CD4-positive, alpha-beta memory T cell (primary cell): Measurements from ENCODE around the gene COLQ. TPM values are rescaled to one million over a fixed set of nuclear protein-coding genes. Genes with fewer than 3 reads are reported as not detected.

Experiments
- CTCF ChIA-PET: fragments of 350-600 bp; sonication (Branson Sonifier 250); formaldehyde crosslinking; loops from one replicate; lab custom pipeline; 2021; ENCODE audit warnings: inconsistent platforms; ENCODE audit not compliant: partially characterized antibody; lab: Charles Lee
- POLR2A ChIA-PET: fragments of 350-600 bp; sonication (Branson Sonifier 250); formaldehyde crosslinking; loops from one replicate; lab custom pipeline; 2021; ENCODE audit not compliant: partially characterized antibody; lab: Charles Lee
- DNase-seq, 5 donors: peaks; one replicate each; pipeline versions ENCODE4 v3.0.0 to v3.0.0-alpha.2; 2020 to 2022; ENCODE audit warnings: mixed read lengths in 1 of 5
- H3K27ac ChIP-seq: one replicate; pipeline ENCODE4 v1.7.0; 2013; ENCODE audit warnings: low read depth, low read length
- H3K27me3 ChIP-seq: 2 replicates; pipeline ENCODE4 v1.7.0; 2013; ENCODE audit warnings: mild to moderate bottlenecking, low read length, moderate library complexity; ENCODE audit not compliant: insufficient read depth
- H3K36me3 ChIP-seq: 2 replicates; pipeline ENCODE4 v1.7.0; 2013; ENCODE audit warnings: mild to moderate bottlenecking, low read length, moderate library complexity; ENCODE audit not compliant: insufficient read depth
- H3K4me1 ChIP-seq: 2 replicates; pipeline ENCODE4 v1.7.0; 2013; ENCODE audit warnings: mild to moderate bottlenecking, low read length, moderate library complexity; ENCODE audit not compliant: insufficient read depth
- H3K4me3 ChIP-seq, 2 donors: one replicate each; pipeline ENCODE4 v1.7.0; 2013; ENCODE audit warnings: low read length in 2 of 2, mild to moderate bottlenecking in 1 of 2
- H3K9me3 ChIP-seq, 2 donors: one replicate each; pipeline ENCODE4 v1.7.0; 2013; ENCODE audit warnings: low read length in 2 of 2, control low read depth in 1 of 2; ENCODE audit not compliant: control insufficient read depth in 1 of 2
- H3K27ac Mint-ChIP-seq, 7 donors: one replicate each; pipeline ENCODE4 v1.8.0; 2020 to 2021; ENCODE audit warnings: mixed read lengths in 7 of 7, mild to moderate bottlenecking in 6 of 7, inconsistent platforms in 3 of 7, moderate library complexity in 3 of 7
- H3K27me3 Mint-ChIP-seq, 2 donors: one replicate each; pipeline ENCODE4 v1.8.0; 2020 to 2021; ENCODE audit warnings: mixed read lengths in 2 of 2
- H3K36me3 Mint-ChIP-seq, 2 donors: one replicate each; pipeline ENCODE4 v1.8.0; 2020 to 2021; ENCODE audit warnings: mixed read lengths in 2 of 2, inconsistent platforms in 1 of 2, mild to moderate bottlenecking in 1 of 2
- H3K4me1 Mint-ChIP-seq, 4 donors: one replicate each; pipeline ENCODE4 v1.8.0; 2020 to 2021; ENCODE audit warnings: mixed read lengths in 4 of 4, mild to moderate bottlenecking in 1 of 4
- H3K4me3 Mint-ChIP-seq, 8 donors: one replicate each; pipeline ENCODE4 v1.8.0; 2020 to 2021; ENCODE audit warnings: mixed read lengths in 8 of 8, mild to moderate bottlenecking in 7 of 8, moderate library complexity in 6 of 8, inconsistent platforms in 3 of 8
- H3K9me3 Mint-ChIP-seq, 8 donors: one replicate each; pipeline ENCODE4 v1.8.0; 2020 to 2021; ENCODE audit warnings: mixed read lengths in 8 of 8, mild to moderate bottlenecking in 5 of 8, inconsistent platforms in 3 of 8, moderate library complexity in 1 of 8
- intact Hi-C: fragments of 100-400 bp; cut with micrococcal nuclease; formaldehyde crosslinking; loops from one replicate; pipeline ENCODE4 v1.15.1; 2023
- polyA plus RNA-seq, 2 donors: library from polyadenylated mRNA; unstranded; fragments of 300-500 nt; fragmentation: Illumina TruSeq; gene quantifications; one replicate each; pipeline ENCODE4 v1.2.3, GENCODE V29; 2021
- total RNA-seq, 2 experiments: library from RNA; stranded (reverse); gene quantifications; one replicate each; pipeline ENCODE4 v1.2.3, GENCODE V29; 2021

The COLQ gene
- total and polyA plus RNA-seq, 4 experiments from 2014 or later = 2.8 to 9.7 (median 6.2) TPM

DNA sequence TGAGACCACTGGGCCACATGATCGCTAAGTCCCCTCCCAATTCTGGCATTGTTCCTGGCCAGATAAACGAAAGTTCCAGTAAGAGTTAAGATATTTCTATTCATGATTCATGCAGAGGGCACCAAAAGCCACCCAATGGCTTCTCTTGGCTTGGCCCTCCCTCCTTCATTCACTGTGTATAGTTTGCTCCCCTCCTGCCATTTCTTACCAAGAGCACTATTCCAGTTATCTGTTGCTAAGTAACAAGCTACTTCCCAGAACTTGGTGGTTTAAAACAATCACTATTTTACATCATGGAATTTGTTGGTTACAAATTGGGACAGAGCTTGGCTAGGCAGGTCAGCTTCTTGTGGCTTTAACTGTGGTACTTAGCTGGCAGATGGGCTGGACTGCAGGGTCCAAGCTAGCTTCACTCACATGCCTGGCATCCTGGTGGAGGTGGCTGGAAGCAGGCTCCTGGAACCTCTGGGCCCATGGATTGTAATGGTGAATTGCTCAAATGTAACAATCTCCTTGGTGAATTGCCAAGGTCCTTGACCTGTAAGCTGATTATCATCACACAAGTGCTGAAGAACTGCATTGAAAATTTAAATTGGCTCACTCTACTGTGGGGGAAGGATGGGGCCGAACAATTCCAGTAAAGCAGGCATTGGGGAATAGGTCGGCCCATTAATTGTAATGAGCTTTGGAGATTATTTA lies 77.5 kb downstream of the COLQ start:
- CTCF ChIA-PET = interaction anchor here (0.6 to 1.4 kb wide), 4 partner anchors 10 to 113 kb away, joined by 3 to 5 read pairs (median 3); no protein-coding TSS in a partner anchor
- POLR2A ChIA-PET = interaction anchor here (0.9 to 2.2 kb wide), 2 partner anchors 17 to 158 kb away, joined by 4 to 6 read pairs; partner anchors contain the start of genes EAF1 and METTL6

DNA sequence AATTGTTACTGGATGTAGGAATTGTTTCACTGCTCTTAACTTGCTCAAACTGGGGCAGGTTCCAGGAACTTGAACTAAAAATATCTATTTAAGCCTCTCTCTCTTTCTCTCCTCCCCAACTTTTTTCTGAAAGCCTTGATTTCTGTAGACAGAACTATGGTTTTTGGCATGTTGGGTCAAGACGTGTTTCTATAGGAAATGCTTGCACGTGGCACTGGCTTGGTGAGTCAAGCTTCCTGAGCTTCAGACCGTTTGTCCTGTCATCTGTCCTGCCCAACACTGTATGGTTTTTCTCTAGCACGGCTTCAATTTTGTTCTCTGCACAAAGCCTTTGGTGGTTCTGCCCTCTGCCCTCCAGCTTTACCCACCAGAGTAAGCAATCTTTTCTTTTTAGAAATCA lies 80.6 kb downstream of the COLQ start:
- peaks cover 69 to 80% of the 10 kb centered on the region in 2 donors for H3K36me3 Mint-ChIP-seq
- H3K4me1 Mint-ChIP-seq = peaks cover 8 to 19% (median 15%) of the 10 kb centered on the region in 4 donors
- intact Hi-C loops = no loop called here
- Histone ChIP-seq H3K36me3 (peaks cover 46% of the 10 kb centered on the region), H3K9me3 (no peaks in the 10 kb centered on the region), H3K27ac (no peak overlapping the region), H3K4me1 (no peaks in the 10 kb centered on the region), H3K4me3 (no peak overlapping the region), H3K27me3 (no peaks in the 10 kb centered on the region)
- no peak for DNase-seq
- H3K27ac Mint-ChIP-seq = peak overlapping the region in 6 of 7 donors; percentile 30 to 83 (median 72)
- ChIA-PET POLR2A (no interaction called here), CTCF (interaction anchor here (1.0 kb wide), 1 partner anchor 238 kb away, joined by 3 read pairs; no protein-coding TSS in a partner anchor)
- no peak overlapping the region for H3K4me3 Mint-ChIP-seq
- H3K9me3 Mint-ChIP-seq = no peaks in the 10 kb centered on the region
- H3K27me3 Mint-ChIP-seq = no peaks in the 10 kb centered on the region

More for the DNA sequence above, 77.5 kb downstream of the COLQ start:
- H3K9me3 ChIP-seq = no peaks in the 10 kb centered on the region
- DNase-seq = no peak
- H3K36me3 ChIP-seq = peaks cover 27% of the 10 kb centered on the region
- Mint-ChIP-seq H3K4me1 (peaks cover 7 to 19% (median 14%) of the 10 kb centered on the region in 4 donors), H3K27ac (peak overlapping the region in 2 of 7 donors; percentile 9 to 18), H3K4me3 (no peak overlapping the region), H3K36me3 (peaks cover 47 to 59% of the 10 kb centered on the region in 2 donors), H3K9me3 (no peaks in the 10 kb centered on the region), H3K27me3 (no peaks in the 10 kb centered on the region)
- no peaks in the 10 kb centered on the region for H3K4me1 ChIP-seq
- H3K27ac ChIP-seq = no peak overlapping the region
- no peaks in the 10 kb centered on the region for H3K27me3 ChIP-seq
- H3K4me3 ChIP-seq = no peak overlapping the region
- intact Hi-C loops = no loop called here

DNA sequence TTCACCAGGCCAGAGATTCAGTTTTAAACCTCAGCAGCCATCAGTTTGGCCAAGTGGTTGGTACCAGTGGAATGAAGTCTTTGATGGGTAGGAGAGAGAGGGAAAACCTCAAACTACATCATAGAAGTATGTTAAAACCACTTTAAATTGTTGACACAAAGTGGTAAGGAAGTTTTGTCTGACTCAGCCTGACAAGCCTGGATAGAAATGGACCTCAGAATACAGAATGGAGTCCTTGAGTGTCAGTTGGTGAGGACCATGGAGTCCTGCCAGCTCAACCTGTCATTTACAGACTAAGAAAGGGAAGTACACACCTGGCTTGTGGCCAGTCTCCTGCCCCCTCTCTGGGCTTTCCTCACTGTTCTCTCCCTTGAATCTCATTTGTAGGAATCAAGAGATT lies 82.0 kb downstream of the COLQ start:
- Mint-ChIP-seq H3K9me3 (no peaks in the 10 kb centered on the region), H3K4me1 (peaks cover 10 to 19% (median 15%) of the 10 kb centered on the region in 4 donors), H3K27ac (peak overlapping the region in 3 of 7 donors; percentile 17 to 88 (median 48)), H3K36me3 (peaks cover 71 to 84% of the 10 kb centered on the region in 2 donors), H3K27me3 (no peaks in the 10 kb centered on the region), H3K4me3 (no peak overlapping the region)
- H3K36me3 ChIP-seq = peaks cover 60% of the 10 kb centered on the region
- no peak overlapping the region for H3K4me3 ChIP-seq
- ChIA-PET CTCF (no interaction called here), POLR2A (no interaction called here)
- H3K27me3 ChIP-seq = no peaks in the 10 kb centered on the region
- DNase-seq = no peak
- no peak overlapping the region for H3K27ac ChIP-seq
- H3K4me1 ChIP-seq = no peaks in the 10 kb centered on the region
- intact Hi-C loops = no loop called here
- H3K9me3 ChIP-seq = no peaks in the 10 kb centered on the region

DNA sequence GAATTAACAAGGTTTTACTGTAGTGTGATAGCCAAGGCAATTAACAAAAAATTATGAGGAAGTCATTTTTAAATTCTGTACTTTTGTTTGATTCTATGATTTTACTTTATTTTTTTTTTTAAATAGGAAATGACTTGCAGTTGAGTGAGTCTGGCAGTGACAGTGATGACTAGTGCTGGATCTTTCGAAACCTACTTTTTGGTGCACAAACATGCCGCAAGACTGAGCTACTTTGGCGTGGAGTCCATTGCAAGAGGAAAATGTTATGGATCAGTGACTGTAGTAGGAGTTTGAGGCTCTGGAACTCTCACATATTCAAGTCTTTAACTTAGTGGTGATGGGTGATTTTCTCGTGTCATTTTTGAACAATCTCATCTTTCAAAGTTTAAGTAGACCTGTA lies 82.5 kb downstream of the COLQ start:
- H3K4me3 ChIP-seq = no peak overlapping the region
- no peaks in the 10 kb centered on the region for H3K4me1 ChIP-seq
- intact Hi-C loops = no loop called here
- H3K36me3 ChIP-seq = peaks cover 65% of the 10 kb centered on the region
- no peak overlapping the region for H3K27ac ChIP-seq
- no peaks in the 10 kb centered on the region for H3K9me3 Mint-ChIP-seq
- H3K4me3 Mint-ChIP-seq = no peak overlapping the region
- ChIA-PET CTCF (no interaction called here), POLR2A (no interaction called here)
- H3K27me3 ChIP-seq = no peaks in the 10 kb centered on the region
- H3K27me3 Mint-ChIP-seq = no peaks in the 10 kb centered on the region
- H3K4me1 Mint-ChIP-seq = peaks cover 10 to 19% (median 15%) of the 10 kb centered on the region in 4 donors
- peak overlapping the region in 2 of 7 donors; percentile 61 to 77 for H3K27ac Mint-ChIP-seq
- DNase-seq = no peak
- peaks cover 71 to 88% of the 10 kb centered on the region in 2 donors for H3K36me3 Mint-ChIP-seq
- no peaks in the 10 kb centered on the region for H3K9me3 ChIP-seq

DNA sequence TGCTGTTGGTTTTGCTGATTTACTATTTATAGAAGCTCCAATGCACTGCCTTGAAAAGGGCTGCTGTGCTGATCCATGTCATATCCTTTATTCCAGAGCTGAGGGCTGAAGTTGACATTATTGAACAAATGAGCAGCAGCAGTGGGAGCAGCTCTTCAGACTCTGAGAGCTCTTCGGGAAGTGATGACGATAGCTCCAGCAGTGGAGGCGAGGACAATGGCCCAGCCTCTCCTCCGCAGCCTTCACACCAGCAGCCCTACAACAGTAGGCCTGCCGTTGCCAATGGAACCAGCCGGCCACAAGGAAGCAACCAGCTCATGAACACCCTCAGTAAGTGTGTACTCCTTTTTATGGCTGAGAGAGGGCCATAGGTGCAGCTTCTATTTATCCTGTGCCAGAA lies 85.3 kb downstream of the COLQ start:
- intact Hi-C loops = no loop called here
- ChIA-PET CTCF (no interaction called here), POLR2A (interaction anchor here (0.9 kb wide), 1 partner anchor 8 kb away, joined by 3 read pairs; no protein-coding TSS in a partner anchor)
- no peaks in the 10 kb centered on the region for H3K9me3 Mint-ChIP-seq
- H3K4me1 Mint-ChIP-seq = peaks cover 14 to 27% (median 22%) of the 10 kb centered on the region in 4 donors
- H3K36me3 ChIP-seq = peaks cover 66% of the 10 kb centered on the region
- no peak for DNase-seq
- H3K27me3 Mint-ChIP-seq = no peaks in the 10 kb centered on the region
- H3K27me3 ChIP-seq = no peaks in the 10 kb centered on the region
- H3K4me3 Mint-ChIP-seq = no peak overlapping the region
- H3K27ac ChIP-seq = no peak overlapping the region
- H3K4me3 ChIP-seq = no peak overlapping the region
- peak overlapping the region in 3 of 7 donors; percentile 43 to 65 (median 59) for H3K27ac Mint-ChIP-seq
- H3K4me1 ChIP-seq = peaks cover 13% of the 10 kb centered on the region
- H3K36me3 Mint-ChIP-seq = peaks cover 64 to 86% of the 10 kb centered on the region in 2 donors
- no peaks in the 10 kb centered on the region for H3K9me3 ChIP-seq

DNA sequence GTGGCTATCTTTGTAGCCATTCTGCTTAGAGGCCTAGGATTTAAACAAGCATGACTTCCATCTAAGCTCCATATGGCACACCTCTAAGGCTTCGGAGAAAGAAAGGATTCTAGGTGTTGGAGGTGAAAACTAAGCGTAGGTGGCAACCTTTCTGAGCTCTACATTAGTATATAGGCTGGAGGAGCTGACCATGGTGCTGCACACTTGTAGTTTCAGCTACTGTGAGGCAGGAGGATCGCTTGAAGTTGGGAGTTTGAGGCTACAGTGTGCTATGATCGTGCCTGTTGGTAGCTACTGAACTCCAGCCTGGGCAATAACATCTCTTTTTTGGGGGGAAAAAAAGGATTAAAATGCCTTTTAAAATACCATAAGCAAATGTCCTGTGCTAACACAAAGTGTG lies 86.8 kb downstream of the COLQ start:
- peaks cover 58 to 82% of the 10 kb centered on the region in 2 donors for H3K36me3 Mint-ChIP-seq
- H3K4me1 ChIP-seq = peaks cover 26% of the 10 kb centered on the region
- peaks cover 11 to 26% (median 22%) of the 10 kb centered on the region in 4 donors for H3K4me1 Mint-ChIP-seq
- H3K9me3 ChIP-seq = no peaks in the 10 kb centered on the region
- no peaks in the 10 kb centered on the region for H3K9me3 Mint-ChIP-seq
- DNase-seq = no peak
- no peaks in the 10 kb centered on the region for H3K27me3 ChIP-seq
- POLR2A ChIA-PET = no interaction called here
- intact Hi-C loops = no loop called here
- H3K27ac ChIP-seq = no peak overlapping the region
- H3K27me3 Mint-ChIP-seq = no peaks in the 10 kb centered on the region
- peaks cover 58% of the 10 kb centered on the region for H3K36me3 ChIP-seq
- CTCF ChIA-PET = interaction anchor here (1.5 to 1.6 kb wide), 2 partner anchors 10 to 27 kb away, joined by 3 to 5 read pairs; no protein-coding TSS in a partner anchor
- H3K27ac Mint-ChIP-seq = peak overlapping the region in 2 of 7 donors; percentile 11 to 64
- no peak overlapping the region for H3K4me3 ChIP-seq
- H3K4me3 Mint-ChIP-seq = no peak overlapping the region

DNA sequence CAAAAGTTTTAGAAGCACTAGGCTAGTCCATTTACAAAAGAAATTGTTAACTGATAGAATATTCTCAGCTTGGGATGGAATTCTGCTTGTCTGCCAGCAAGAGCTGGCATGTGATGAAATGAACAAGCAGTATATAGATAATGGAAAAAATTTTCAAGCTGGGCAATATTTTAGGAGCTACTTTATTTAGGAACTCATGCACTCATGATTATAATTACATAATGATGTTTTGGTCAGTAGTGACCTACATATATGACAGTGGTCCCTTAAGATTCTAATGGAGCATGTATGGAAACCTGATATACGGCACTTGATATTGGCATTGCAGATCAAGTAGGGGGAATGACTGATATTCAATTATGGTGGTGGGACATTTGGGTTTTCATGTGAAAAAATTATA lies 88.0 kb downstream of the COLQ start:
- H3K9me3 Mint-ChIP-seq = no peaks in the 10 kb centered on the region
- H3K4me1 ChIP-seq = peaks cover 39% of the 10 kb centered on the region
- peaks cover 15 to 35% (median 30%) of the 10 kb centered on the region in 4 donors for H3K4me1 Mint-ChIP-seq
- H3K27ac ChIP-seq = no peak overlapping the region
- peaks cover 46 to 76% of the 10 kb centered on the region in 2 donors for H3K36me3 Mint-ChIP-seq
- H3K27me3 ChIP-seq = no peaks in the 10 kb centered on the region
- H3K27ac Mint-ChIP-seq = no peak overlapping the region
- ChIA-PET CTCF (interaction anchor here (0.7 to 1.6 kb wide), 4 partner anchors 11 to 230 kb away, joined by 3 to 5 read pairs (median 4); no protein-coding TSS in a partner anchor), POLR2A (interaction anchor here (0.9 kb wide), 1 partner anchor 10 kb away, joined by 3 read pairs; no protein-coding TSS in a partner anchor)
- intact Hi-C loops = no loop called here
- H3K9me3 ChIP-seq = no peaks in the 10 kb centered on the region
- no peak for DNase-seq
- H3K4me3 ChIP-seq = no peak overlapping the region
- H3K36me3 ChIP-seq = peaks cover 47% of the 10 kb centered on the region
- no peaks in the 10 kb centered on the region for H3K27me3 Mint-ChIP-seq
- no peak overlapping the region for H3K4me3 Mint-ChIP-seq
